HG03045 (cell line): ENCODE measurements around the gene CXCL14.

Source experiments
- ATAC-seq: cut with Tn5 transposase; IDR thresholded peaks from one replicate; pipeline ENCODE4 v1.9.1; 2021; ENCODE audit warnings: mild to moderate bottlenecking, moderate library complexity; ENCODE audit not compliant: unreplicated experiment

The CXCL14 gene

GRCh38 chr5:135578685-135579341 lies at the start of gene CXCL14:
Gene CXCL14 (minus strand): TSS chr5:135578991. CDS start chr5:135578778, 213 bp downstream.
- ATAC-seq = no peak

GRCh38 chr5:135626636-135627035 lies 47.8 kb upstream of the CXCL14 start:
- no peak for ATAC-seq

- no peak for ATAC-seq
These were observed 47.2 kb upstream of the CXCL14 start for GRCh38 chr5:135625961-135626360.

- ATAC-seq = no peak
These were observed 46.7 kb upstream of the CXCL14 start for GRCh38 chr5:135625486-135625885.

- no peak for ATAC-seq
These were observed 46.3 kb upstream of the CXCL14 start for GRCh38 chr5:135625061-135625460.

GRCh38 chr5:135623186-135623715 lies 44.5 kb upstream of the CXCL14 start:
- no peak for ATAC-seq

GRCh38 chr5:135615581-135616260 lies 36.9 kb upstream of the CXCL14 start:
- ATAC-seq = no peak

- no peak for ATAC-seq
These were observed 36.4 kb upstream of the CXCL14 start for GRCh38 chr5:135615171-135615570.

- ATAC-seq = no peak
These were observed 31.2 kb upstream of the CXCL14 start for GRCh38 chr5:135609981-135610380.

GRCh38 chr5:135608761-135609443 lies 30.1 kb upstream of the CXCL14 start:
- ATAC-seq = no peak

- ATAC-seq = no peak
These were observed 29.6 kb upstream of the CXCL14 start for GRCh38 chr5:135608361-135608760.

- ATAC-seq = no peak
These were observed 27.6 kb upstream of the CXCL14 start for GRCh38 chr5:135606431-135606830.

GRCh38 chr5:135605221-135605620 lies 26.4 kb upstream of the CXCL14 start:
- ATAC-seq = no peak

- no peak for ATAC-seq
These were observed 25.3 kb upstream of the CXCL14 start for GRCh38 chr5:135604056-135604455.

GRCh38 chr5:135602882-135603721 lies 24.3 kb upstream of the CXCL14 start:
- ATAC-seq = no peak

GRCh38 chr5:135601466-135601865 lies 22.7 kb upstream of the CXCL14 start:
- no peak for ATAC-seq

- no peak for ATAC-seq
These were observed 22.2 kb upstream of the CXCL14 start for GRCh38 chr5:135600971-135601381.

- ATAC-seq = no peak
These were observed 21.4 kb upstream of the CXCL14 start for GRCh38 chr5:135600152-135600570.

- no peak for ATAC-seq
These were observed 20.8 kb upstream of the CXCL14 start for GRCh38 chr5:135599421-135600151.
